HG03135 (cell line): Measurements from ENCODE around the gene BCL2L11.
"Not testable (repeated sequence)": the region's sequence is repeated elsewhere in the genome, so short reads cannot be mapped to it uniquely, and the experiment has no call there.

Experiments
- ATAC-seq: cut with Tn5 transposase; IDR thresholded peaks from one replicate; pipeline ENCODE4 v1.9.1; 2021; ENCODE audit warnings: mild to moderate bottlenecking, moderate library complexity; ENCODE audit not compliant: unreplicated experiment

BCL2L11 gene

DNA sequence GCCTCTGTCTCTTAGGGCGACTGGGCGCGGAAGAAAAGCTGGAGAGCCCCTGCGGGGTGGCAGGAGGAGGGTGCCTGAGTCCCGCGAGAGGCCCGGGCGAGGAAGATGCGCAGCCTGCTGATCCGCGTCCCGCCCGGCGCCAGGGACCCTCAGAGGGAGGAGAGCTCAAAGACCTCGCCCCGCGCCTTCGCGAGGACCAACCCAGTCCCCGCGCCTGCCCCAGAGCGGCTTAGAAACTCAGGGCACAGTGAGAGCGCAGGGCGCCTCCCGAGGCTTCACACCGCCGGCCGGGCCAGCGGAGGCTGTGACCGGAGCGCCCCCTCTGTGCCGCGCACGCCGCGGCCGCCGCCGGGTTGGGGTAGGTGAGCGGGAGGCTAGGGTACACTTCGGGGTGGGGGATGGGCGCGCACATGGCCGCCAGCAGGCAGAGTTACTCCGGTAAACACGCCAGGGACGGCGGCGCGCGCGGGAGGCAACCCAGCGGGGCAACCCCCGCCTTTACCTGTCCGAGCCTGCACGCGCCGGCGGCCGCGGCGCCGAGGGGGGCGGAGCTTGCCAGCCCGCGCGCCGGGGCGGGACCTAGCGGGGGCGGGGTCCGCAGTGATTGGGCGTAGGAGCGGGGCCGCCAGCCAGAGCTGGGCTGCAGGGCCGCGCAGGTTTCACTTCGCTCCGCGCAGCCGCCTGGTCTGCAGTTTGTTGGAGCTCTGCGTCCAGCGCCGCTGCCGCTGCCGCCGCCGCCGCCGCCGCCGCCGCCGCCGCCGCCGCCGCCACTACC is at the start of gene BCL2L11:
Gene BCL2L11 (plus strand): TSS at position 662 of the 775 bp plus-strand sequence. CDS start 2,832 bp downstream, outside the sequence.
- peak; percentile 57 for ATAC-seq

- no peak for ATAC-seq
Measured at GRCh38 chr2:111071600-111072171, 49.0 kb upstream of the BCL2L11 start.

GRCh38 chr2:111072220-111072871 is 48.4 kb upstream of the BCL2L11 start:
- ATAC-seq: no peak

GRCh38 chr2:111082659-111083058 is 38.1 kb upstream of the BCL2L11 start:
- ATAC-seq: not testable (repeated sequence)

- no peak for ATAC-seq
Measured at GRCh38 chr2:111091811-111092211, 28.9 kb upstream of the BCL2L11 start.

- ATAC-seq: no peak
Measured at GRCh38 chr2:111094691-111095090, 26.0 kb upstream of the BCL2L11 start.

- no peak for ATAC-seq
Measured at GRCh38 chr2:111095434-111095833, 25.3 kb upstream of the BCL2L11 start.

DNA sequence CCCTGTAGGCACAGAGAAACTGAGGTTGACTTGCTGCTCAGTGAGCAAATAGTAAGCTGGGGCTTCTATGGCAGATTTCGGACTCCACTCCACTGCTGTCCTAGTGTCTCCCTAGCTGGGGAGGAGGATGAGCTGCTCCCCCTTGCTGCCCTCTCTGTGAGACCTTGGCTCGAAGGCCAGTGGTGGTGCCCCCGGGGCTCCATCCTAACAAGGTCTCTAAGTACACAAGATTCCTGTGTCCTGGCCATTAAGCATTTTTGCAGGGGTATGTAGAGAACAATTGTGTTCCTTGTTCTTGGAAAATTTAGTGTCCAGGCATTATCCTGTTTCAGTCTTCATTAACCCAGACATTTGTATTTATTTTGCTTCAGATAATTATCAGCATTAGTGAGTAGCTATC is 21.3 kb upstream of the BCL2L11 start:
- ATAC-seq: no peak

DNA sequence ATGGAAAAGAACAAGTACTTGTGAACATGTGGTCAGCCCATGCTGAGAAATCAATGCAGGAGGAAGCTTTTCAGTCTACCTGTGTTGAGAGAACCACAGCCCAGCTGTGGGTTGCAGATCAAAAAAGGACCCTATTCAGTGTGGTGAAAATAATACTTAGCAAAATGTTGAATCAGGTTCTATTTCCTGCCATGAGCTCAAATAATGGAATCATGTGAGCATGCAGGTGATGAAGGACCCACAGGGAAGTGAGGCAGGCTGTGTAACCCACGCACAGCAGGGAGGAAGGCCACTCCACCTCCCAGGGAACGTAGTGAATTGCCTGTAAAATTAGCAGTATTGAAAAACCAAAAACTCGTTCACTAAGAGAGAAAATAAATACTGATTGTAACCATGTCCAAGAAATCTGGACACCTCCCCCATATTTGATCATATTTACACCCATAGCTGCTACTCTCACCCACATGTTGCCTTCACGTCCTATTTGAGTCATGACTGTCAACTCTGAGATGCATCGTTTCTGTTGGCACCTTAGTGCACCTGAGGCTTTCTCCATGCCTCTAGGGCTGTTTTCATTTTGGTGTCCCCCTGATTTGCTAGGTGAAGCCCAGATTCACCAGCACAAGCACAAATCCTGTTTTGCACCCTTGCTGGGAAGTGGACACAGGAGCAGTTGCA is 20.5 kb upstream of the BCL2L11 start:
- ATAC-seq: peak; percentile 24

- peak; percentile 76 for ATAC-seq
Measured at GRCh38 chr2:111100765-111101162, 19.9 kb upstream of the BCL2L11 start.

DNA sequence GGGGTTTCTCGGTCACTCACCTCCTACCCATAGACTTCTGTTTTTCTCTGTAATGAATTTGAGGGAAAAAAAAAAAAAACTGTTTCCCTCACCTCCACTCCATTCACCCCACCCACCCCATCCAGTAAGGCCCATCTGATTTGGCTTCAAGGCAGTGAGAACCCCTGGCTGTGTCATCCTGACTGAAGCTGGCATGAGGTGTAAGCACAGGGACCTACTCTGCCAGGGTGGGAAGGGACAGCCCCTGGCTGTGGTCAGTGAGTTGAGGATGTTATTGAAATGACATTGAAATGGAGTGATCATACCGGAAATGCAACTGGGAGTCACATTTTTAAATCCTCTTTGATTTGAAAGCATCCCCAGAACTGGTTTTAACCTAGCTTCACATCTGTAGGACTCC is 19.1 kb upstream of the BCL2L11 start:
- ATAC-seq: no peak

GRCh38 chr2:111102216-111102615 is 18.5 kb upstream of the BCL2L11 start:
- ATAC-seq: no peak

DNA sequence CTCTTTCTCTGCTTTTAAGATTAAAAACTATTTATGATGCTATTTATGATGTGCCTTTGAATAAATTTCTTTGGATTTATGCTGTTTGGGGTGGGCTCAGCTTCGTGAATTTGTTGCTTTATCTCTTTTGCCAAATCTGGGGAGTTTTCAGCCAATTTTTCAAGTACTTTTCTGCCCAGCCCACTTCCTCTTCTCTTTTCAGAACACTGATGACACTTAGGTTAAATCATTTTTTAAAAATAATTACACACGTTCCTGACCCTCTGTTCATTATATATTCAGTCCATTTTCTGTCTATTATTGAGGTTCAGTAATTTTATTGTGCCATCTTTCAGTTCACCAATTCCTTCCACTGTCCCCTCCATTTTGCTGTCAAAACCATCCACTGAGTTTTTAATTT is 14.8 kb upstream of the BCL2L11 start:
- ATAC-seq: no peak

DNA sequence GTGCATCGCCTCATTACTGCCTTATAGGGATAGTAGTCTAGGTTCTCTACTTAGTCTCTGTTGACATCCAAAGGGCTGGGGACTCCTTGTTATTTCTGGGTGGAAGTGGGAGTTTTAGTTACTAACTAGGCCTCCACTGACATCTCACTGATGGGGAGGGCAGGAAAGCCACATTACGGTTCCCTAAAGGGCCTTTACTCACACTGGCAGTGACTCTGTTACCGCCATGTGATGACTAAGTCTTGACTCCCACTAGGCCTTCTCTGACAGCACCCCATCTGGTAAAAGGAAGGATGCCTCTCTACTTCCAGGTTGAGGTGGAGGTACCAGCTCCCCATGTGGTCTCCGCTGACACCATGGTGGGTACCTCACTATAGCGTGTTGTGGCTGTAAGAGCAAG is 14.0 kb upstream of the BCL2L11 start:
- ATAC-seq: no peak

DNA sequence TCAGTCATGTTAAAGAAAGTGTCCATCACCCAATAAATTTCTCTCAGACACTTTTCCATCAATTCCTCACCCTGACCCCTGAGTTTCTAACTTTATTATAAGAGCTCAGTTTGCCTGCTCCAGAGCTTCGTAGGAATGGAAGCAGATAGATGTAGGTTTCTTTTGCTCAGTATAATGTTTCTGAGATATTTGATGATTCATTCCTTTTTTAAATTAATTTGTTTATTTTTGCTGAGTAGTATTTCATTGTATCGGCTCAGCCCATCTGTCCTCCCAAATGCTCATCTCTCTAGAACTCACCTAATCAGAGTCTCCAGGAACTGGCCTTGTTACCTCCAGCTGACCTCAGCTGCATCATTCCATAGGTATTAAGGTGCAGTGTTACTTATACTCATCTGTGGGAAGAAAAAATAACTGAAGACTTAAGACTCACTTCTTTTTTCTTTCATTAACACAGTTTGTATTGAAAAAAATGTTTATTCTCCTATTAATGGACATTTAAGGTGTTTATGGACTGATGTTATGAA is 11.9 kb upstream of the BCL2L11 start:
- ATAC-seq: no peak

- ATAC-seq: no peak
Measured at GRCh38 chr2:111111101-111111755, 9.5 kb upstream of the BCL2L11 start.

GRCh38 chr2:111113838-111114237 is 6.9 kb upstream of the BCL2L11 start:
- ATAC-seq: no peak

DNA sequence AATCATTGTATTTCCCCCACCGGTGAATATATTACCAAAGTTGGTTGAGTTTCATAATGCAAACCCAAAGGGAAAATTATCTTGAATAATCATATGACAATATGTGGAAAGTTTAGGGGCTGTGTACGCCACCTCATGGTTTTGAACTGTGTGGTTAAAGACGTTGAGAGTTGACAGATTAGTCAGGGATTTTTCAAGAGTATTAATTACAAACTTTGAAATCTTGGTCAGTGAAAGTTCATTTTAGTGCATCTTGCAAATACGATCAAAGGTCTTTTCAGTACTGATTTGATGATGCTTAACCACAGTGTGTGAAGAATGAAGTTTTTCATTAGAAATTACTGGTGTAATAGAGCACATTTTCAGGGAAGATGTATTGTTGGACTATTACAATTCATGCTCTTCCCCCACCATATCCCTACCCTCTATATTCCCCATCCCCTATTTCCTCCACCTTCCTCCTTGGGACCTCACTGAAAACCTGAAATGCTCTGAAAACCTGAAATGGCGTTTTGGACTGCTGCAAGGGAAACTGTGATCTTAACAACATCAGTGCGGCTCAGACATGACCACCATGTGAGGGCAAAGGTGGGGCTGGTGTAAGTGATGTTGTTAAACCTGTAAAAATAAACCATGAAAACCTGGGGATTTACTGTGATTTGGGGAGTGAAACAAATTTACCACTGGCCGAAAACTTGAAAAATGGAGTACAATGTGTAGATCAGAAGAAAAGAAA is 4.5 kb upstream of the BCL2L11 start:
- no peak for ATAC-seq

GRCh38 chr2:111116843-111117597 is 3.7 kb upstream of the BCL2L11 start:
- ATAC-seq: no peak
